K562 (cell line): ENCODE measurements around the gene MPIG6B. TPM values are rescaled to one million over a fixed set of nuclear protein-coding genes. Genes with fewer than 3 reads are reported as not detected.
A peak's percentile ranks its signal among the peaks of the same experiment; 100 is the strongest.

Source experiments
- ELF4 ChIP-seq: fragments of 450-650 bp; formaldehyde crosslinking; IDR thresholded peaks from 2 replicates; pipeline ENCODE4 v1.4.0; 2022; ENCODE audit warnings: missing genetic modification characterization
- ERF ChIP-seq: fragments of 450-650 bp; formaldehyde crosslinking; IDR thresholded peaks from 2 replicates; pipeline ENCODE4 v1.4.0; 2020; ENCODE audit warnings: mild to moderate bottlenecking, mixed read lengths
- FOSL1 ChIP-seq: fragments of 200-800 bp; sonication (Bioruptor generic); conservative IDR thresholded peaks from 2 replicates; pipeline ENCODE4 v1.6.1; 2016; ENCODE audit warnings: missing genetic modification characterization, missing compliant biosample characterization
- NFYB ChIP-seq: IDR thresholded peaks from 2 replicates; pipeline ENCODE4 v1.6.1; 2011; ENCODE audit warnings: mild to moderate bottlenecking, moderate library complexity; ENCODE audit not compliant: insufficient read length; ENCODE audit errors: extremely low read depth
- PHB2 ChIP-seq: fragments of 450-650 bp; IDR thresholded peaks from 2 replicates; pipeline ENCODE4 v1.6.1; 2017; ENCODE audit warnings: low read depth
- PHF20 ChIP-seq: fragments of 450-650 bp; IDR thresholded peaks from 2 replicates; pipeline ENCODE4 v1.6.1; 2018; ENCODE audit not compliant: partially characterized antibody
- PURB ChIP-seq: sonication (generic); formaldehyde crosslinking; IDR thresholded peaks from 2 replicates; pipeline ENCODE4 v1.9.0; 2021; ENCODE audit warnings: low read depth, mild to moderate bottlenecking, missing genetic modification reagents
- RHOXF2B ChIP-seq: fragments of 250-450 bp; sonication (Bioruptor Pico); conservative IDR thresholded peaks from 2 replicates; pipeline ENCODE4 v1.5.1; 2021
- TEAD1 ChIP-seq, 2 experiments: fragments of 450-650 bp in 1 of 2; sonication (generic) in 1 of 2; formaldehyde crosslinking; IDR thresholded peaks; 2 replicates each; pipeline versions ENCODE4 v1.4.0 to v1.8.0; 2020 to 2022; ENCODE audit warnings: mild to moderate bottlenecking in 2 of 2, missing genetic modification reagents in 1 of 2
- ZBTB17 ChIP-seq: fragments of 450-650 bp; formaldehyde crosslinking; IDR thresholded peaks from 2 replicates; pipeline ENCODE4 v1.4.0; 2020; ENCODE audit warnings: mild to moderate bottlenecking
- ZNF217 ChIP-seq: sonication (generic); formaldehyde crosslinking; IDR thresholded peaks from 2 replicates; pipeline ENCODE4 v1.8.0; 2022; ENCODE audit warnings: mild to moderate bottlenecking, missing genetic modification reagents
- ZZZ3 ChIP-seq: fragments of 450-650 bp; IDR thresholded peaks from 2 replicates; pipeline ENCODE4 v1.6.1; 2016; ENCODE audit warnings: antibody characterized with exemption, mild to moderate bottlenecking, moderate library complexity
- polyA plus RNA-seq, 8 experiments: library from polyadenylated mRNA; depleted of rRNA in 4 of 8; stranded (reverse) in 5 of 8; unstranded in 3 of 8; fragments of >200 nt; fragmentation: Nextera tagmentation in 2 of 8; fragmentation: Illumina TruSeq in 1 of 8; extraction: Ambion mirVana in 2 of 8; extraction: Trizol in 1 of 8; gene quantifications; 2 replicates each; pipeline versions ENCODE4 v1.2.1 to v1.2.3, GENCODE V29; 2011 to 2014; ENCODE audit warnings: inconsistent platforms in 1 of 8, missing spikeins in 1 of 8
- total RNA-seq, 7 experiments: library from RNA; depleted of rRNA in 6 of 7; stranded (reverse); fragments of >200 nt in 6 of 7; fragmentation: Illumina TruSeq in 2 of 7; extraction: Trizol in 2 of 7; gene quantifications; 2 replicates each; pipeline versions ENCODE4 v1.2.1 to v1.2.3, GENCODE V29; 2011 to 2021; ENCODE audit warnings: low replicate concordance in 1 of 7
- TF ChIP-seq, protein P1 (sequence below), 2 experiments: fragments of 450-650 bp in 1 of 2; sonication (generic) in 1 of 2; formaldehyde crosslinking in 1 of 2; IDR thresholded peaks; 2 replicates each; pipeline versions ENCODE4 v1.7.1 to v1.9.0; 2016 to 2022; ENCODE audit warnings: inconsistent platforms in 1 of 2, mild to moderate bottlenecking in 1 of 2, missing genetic modification reagents in 1 of 2
- TF ChIP-seq, protein P2 (sequence below), 2 experiments: IDR thresholded peaks in 1 of 2; conservative IDR thresholded peaks in 1 of 2; 2 replicates each; pipeline ENCODE4 v1.6.1; 2016; ENCODE audit warnings: low read depth in 2 of 2, mild to moderate bottlenecking in 1 of 2, missing compliant biosample characterization in 1 of 2, missing genetic modification characterization in 1 of 2, moderate library complexity in 1 of 2
- TF ChIP-seq, protein P3 (sequence below): fragments of 250-450 bp; sonication (Bioruptor Pico); IDR thresholded peaks from 2 replicates; pipeline ENCODE4 v1.8.0; 2021; ENCODE audit warnings: mild to moderate bottlenecking, moderate library complexity

Gene MPIG6B
- total and polyA plus RNA-seq, 9 of the 15 experiments (the other 6 are each of a cell fraction or from before 2014, with no cell fraction given), result 0.11 to 1.2 (median 0.28) TPM; not detected in 1

DNA sequence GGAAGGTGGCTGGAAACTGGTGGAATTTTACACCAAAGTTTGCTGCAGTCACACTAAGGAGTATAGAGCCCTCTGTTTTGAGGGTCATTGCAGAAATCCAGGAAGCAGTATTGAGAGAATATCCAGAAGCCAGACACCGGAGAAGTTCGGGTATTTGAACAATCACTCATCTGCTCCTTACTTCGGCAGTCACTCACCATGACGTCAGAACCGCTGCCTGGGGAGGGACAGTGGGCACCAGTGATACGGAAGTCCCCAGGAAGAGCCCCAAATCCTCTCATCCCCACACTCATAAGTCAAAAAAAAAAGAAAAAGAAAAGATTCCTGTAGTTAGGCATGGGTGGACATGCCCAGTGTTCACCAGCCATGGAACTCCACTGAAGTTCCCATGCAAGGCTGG lies 46.3 kb upstream of the MPIG6B start (continued):
- TF ChIP-seq, protein P1, sequence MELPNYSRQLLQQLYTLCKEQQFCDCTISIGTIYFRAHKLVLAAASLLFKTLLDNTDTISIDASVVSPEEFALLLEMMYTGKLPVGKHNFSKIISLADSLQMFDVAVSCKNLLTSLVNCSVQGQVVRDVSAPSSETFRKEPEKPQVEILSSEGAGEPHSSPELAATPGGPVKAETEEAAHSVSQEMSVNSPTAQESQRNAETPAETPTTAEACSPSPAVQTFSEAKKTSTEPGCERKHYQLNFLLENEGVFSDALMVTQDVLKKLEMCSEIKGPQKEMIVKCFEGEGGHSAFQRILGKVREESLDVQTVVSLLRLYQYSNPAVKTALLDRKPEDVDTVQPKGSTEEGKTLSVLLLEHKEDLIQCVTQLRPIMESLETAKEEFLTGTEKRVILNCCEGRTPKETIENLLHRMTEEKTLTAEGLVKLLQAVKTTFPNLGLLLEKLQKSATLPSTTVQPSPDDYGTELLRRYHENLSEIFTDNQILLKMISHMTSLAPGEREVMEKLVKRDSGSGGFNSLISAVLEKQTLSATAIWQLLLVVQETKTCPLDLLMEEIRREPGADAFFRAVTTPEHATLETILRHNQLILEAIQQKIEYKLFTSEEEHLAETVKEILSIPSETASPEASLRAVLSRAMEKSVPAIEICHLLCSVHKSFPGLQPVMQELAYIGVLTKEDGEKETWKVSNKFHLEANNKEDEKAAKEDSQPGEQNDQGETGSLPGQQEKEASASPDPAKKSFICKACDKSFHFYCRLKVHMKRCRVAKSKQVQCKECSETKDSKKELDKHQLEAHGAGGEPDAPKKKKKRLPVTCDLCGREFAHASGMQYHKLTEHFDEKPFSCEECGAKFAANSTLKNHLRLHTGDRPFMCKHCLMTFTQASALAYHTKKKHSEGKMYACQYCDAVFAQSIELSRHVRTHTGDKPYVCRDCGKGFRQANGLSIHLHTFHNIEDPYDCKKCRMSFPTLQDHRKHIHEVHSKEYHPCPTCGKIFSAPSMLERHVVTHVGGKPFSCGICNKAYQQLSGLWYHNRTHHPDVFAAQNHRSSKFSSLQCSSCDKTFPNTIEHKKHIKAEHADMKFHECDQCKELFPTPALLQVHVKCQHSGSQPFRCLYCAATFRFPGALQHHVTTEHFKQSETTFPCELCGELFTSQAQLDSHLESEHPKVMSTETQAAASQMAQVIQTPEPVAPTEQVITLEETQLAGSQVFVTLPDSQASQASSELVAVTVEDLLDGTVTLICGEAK (IDR thresholded peaks at IDR 0.05), result peak; percentile 50; the same call in 1 of the 2 replicates
- TF ChIP-seq, protein P1 (CRISPR knock-in tag; IDR thresholded peaks at IDR 0.05), result no peak
- no peak for TF ChIP-seq PHB2
- TF ChIP-seq PURB (CRISPR knock-in tag), result no peak
- TF ChIP-seq, protein P2, sequence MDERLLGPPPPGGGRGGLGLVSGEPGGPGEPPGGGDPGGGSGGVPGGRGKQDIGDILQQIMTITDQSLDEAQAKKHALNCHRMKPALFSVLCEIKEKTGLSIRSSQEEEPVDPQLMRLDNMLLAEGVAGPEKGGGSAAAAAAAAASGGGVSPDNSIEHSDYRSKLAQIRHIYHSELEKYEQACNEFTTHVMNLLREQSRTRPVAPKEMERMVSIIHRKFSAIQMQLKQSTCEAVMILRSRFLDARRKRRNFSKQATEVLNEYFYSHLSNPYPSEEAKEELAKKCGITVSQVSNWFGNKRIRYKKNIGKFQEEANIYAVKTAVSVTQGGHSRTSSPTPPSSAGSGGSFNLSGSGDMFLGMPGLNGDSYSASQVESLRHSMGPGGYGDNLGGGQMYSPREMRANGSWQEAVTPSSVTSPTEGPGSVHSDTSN (CRISPR knock-in tag; IDR thresholded peaks at IDR 0.05; ENCODE audit: low read depth), result peak; percentile 55; the same call in 1 of the 2 replicates
- TF ChIP-seq, protein P2 (tag; conservative IDR thresholded peaks at IDR 0.05; ENCODE audit: low read depth), result peak; percentile 90
- no peak for TF ChIP-seq PHF20
- TF ChIP-seq TEAD1 (CRISPR knock-in tag; IDR thresholded peaks at IDR 0.05), result peak in 1 of 2 experiments; percentile 52; a peak in 1 of 4 replicates
- 0 out of 2 replicates have a peak, but pooled peaks have one; percentile 37 for TF ChIP-seq ELF4 (CRISPR knock-in tag)
- peak; percentile 52; the same call in 1 of the 2 replicates for TF ChIP-seq ERF (CRISPR knock-in tag)
- no peak for TF ChIP-seq NFYB
- TF ChIP-seq FOSL1, result peak; percentile 63; the same call in 1 of the 2 replicates
- no peak for TF ChIP-seq ZNF217 (CRISPR knock-in tag)
- TF ChIP-seq RHOXF2B (CRISPR knock-in tag), result no peak
- TF ChIP-seq ZZZ3, result no peak
- TF ChIP-seq, protein P3, sequence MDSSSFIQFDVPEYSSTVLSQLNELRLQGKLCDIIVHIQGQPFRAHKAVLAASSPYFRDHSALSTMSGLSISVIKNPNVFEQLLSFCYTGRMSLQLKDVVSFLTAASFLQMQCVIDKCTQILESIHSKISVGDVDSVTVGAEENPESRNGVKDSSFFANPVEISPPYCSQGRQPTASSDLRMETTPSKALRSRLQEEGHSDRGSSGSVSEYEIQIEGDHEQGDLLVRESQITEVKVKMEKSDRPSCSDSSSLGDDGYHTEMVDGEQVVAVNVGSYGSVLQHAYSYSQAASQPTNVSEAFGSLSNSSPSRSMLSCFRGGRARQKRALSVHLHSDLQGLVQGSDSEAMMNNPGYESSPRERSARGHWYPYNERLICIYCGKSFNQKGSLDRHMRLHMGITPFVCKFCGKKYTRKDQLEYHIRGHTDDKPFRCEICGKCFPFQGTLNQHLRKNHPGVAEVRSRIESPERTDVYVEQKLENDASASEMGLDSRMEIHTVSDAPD, result no peak
- 0 out of 2 replicates have a peak, but pooled peaks have one; percentile 47 for TF ChIP-seq ZBTB17 (CRISPR knock-in tag)
